Adrenal gland (tissue), 5 donors: Measurements from ENCODE around the gene MRPL38.
"Not testable (repeated sequence)": the region's sequence is repeated elsewhere in the genome, so short reads cannot be mapped to it uniquely, and the experiment has no call there.

ENCODE experiments used
- POLR2A ChIP-seq, 2 donors: fragments of 450-650 bp; IDR thresholded peaks; one replicate each; pipeline ENCODE4 v1.6.1; 2017; ENCODE audit warnings: antibody characterized with exemption in 2 of 2, mild to moderate bottlenecking in 2 of 2, moderate library complexity in 1 of 2
- TF ChIP-seq, protein P1 (sequence below), 6 experiments: fragments of 450-650 bp in 4 of 6; fragments of 200-600 bp in 2 of 6; sonication (generic) in 1 of 6; IDR thresholded peaks; 1 replicate in 5 of 6; 2 replicates in 1 of 6; pipeline versions ENCODE4 v1.5.1 to v1.8.0; 2016 to 2021; ENCODE audit warnings: antibody characterized with exemption in 6 of 6, mild to moderate bottlenecking in 2 of 6, moderate library complexity in 1 of 6
- donor health status: DM: no; HTN: no; CAD: no.

GRCh38 chr17:75870228-75870627, 34.5 kb downstream of the MRPL38 start:
- TF ChIP-seq, protein P1, sequence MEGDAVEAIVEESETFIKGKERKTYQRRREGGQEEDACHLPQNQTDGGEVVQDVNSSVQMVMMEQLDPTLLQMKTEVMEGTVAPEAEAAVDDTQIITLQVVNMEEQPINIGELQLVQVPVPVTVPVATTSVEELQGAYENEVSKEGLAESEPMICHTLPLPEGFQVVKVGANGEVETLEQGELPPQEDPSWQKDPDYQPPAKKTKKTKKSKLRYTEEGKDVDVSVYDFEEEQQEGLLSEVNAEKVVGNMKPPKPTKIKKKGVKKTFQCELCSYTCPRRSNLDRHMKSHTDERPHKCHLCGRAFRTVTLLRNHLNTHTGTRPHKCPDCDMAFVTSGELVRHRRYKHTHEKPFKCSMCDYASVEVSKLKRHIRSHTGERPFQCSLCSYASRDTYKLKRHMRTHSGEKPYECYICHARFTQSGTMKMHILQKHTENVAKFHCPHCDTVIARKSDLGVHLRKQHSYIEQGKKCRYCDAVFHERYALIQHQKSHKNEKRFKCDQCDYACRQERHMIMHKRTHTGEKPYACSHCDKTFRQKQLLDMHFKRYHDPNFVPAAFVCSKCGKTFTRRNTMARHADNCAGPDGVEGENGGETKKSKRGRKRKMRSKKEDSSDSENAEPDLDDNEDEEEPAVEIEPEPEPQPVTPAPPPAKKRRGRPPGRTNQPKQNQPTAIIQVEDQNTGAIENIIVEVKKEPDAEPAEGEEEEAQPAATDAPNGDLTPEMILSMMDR (IDR thresholded peaks at IDR 0.05) = not testable (repeated sequence)
- TF ChIP-seq POLR2A (IDR thresholded peaks at IDR 0.05) = not testable (repeated sequence)
